Peyer's patch (tissue), 4 donors: ENCODE results near the gene GTPBP1. TPM values are rescaled to one million over a fixed set of nuclear protein-coding genes. Genes with fewer than 3 reads are reported as not detected.

Experiments used
- DNase-seq, 3 donors: peaks; one replicate each; pipeline ENCODE4 v3.0.0-alpha.2; 2017 to 2019
- H3K27ac ChIP-seq, 4 donors: fragments of 200-600 bp; sonication (generic); one replicate each; pipeline ENCODE4 v1.5.1; 2016 to 2019
- H3K27me3 ChIP-seq, 2 donors: fragments of 200-600 bp; sonication (generic); one replicate each; pipeline ENCODE4 v1.5.1; 2019
- H3K36me3 ChIP-seq, 3 donors: fragments of 200-600 bp; sonication (generic); one replicate each; pipeline ENCODE4 v1.5.1; 2016 to 2019
- H3K4me1 ChIP-seq, 4 donors: fragments of 200-600 bp; sonication (generic); one replicate each; pipeline ENCODE4 v1.5.1; 2016 to 2019
- H3K4me3 ChIP-seq, 4 donors: fragments of 200-600 bp; sonication (generic); 1 replicate in 3 of 4; 2 replicates in 1 of 4; pipeline ENCODE4 v1.5.1; 2016 to 2019; ENCODE audit warnings: mild to moderate bottlenecking in 1 of 4
- H3K9me3 ChIP-seq, 4 donors: fragments of 200-600 bp; sonication (generic); one replicate each; pipeline ENCODE4 v1.5.1; 2016 to 2019; ENCODE audit warnings: mild to moderate bottlenecking in 1 of 4
- POLR2A ChIP-seq, 2 donors: fragments of 450-650 bp; IDR thresholded peaks; one replicate each; pipeline ENCODE4 v1.5.1; 2017; ENCODE audit warnings: antibody characterized with exemption in 2 of 2, mild to moderate bottlenecking in 2 of 2, moderate library complexity in 2 of 2
- total RNA-seq, 4 donors: library from RNA; depleted of rRNA; stranded (reverse); fragments of >200 nt; gene quantifications; one replicate each; pipeline ENCODE4 v1.1.0, GENCODE V29; 2016
- TF ChIP-seq, protein P1 (sequence below), 6 experiments: fragments of 450-650 bp in 4 of 6; fragments of 200-600 bp in 2 of 6; sonication (generic) in 1 of 6; IDR thresholded peaks; one replicate each; pipeline ENCODE4 v1.5.1; 2017 to 2019; ENCODE audit warnings: antibody characterized with exemption in 6 of 6, mild to moderate bottlenecking in 3 of 6, moderate library complexity in 1 of 6

GTPBP1 gene
- total RNA-seq, 4 donors from 2014 or later: 72.5 to 182 (median 131) TPM

- Histone ChIP-seq H3K27me3 (no peaks in the 10 kb centered on the region), H3K4me3 (no peak overlapping the region), H3K9me3 (no peaks in the 10 kb centered on the region), H3K4me1 (peaks cover 2 to 35% (median 24%) of the 10 kb centered on the region in 4 donors), H3K36me3 (peaks cover 0 to 72% (median 2%) of the 10 kb centered on the region in 3 donors), H3K27ac (peak overlapping the region; percentile 50 to 100 (median 86))
- TF ChIP-seq POLR2A (IDR thresholded peaks at IDR 0.05): no peak
- TF ChIP-seq, protein P1, sequence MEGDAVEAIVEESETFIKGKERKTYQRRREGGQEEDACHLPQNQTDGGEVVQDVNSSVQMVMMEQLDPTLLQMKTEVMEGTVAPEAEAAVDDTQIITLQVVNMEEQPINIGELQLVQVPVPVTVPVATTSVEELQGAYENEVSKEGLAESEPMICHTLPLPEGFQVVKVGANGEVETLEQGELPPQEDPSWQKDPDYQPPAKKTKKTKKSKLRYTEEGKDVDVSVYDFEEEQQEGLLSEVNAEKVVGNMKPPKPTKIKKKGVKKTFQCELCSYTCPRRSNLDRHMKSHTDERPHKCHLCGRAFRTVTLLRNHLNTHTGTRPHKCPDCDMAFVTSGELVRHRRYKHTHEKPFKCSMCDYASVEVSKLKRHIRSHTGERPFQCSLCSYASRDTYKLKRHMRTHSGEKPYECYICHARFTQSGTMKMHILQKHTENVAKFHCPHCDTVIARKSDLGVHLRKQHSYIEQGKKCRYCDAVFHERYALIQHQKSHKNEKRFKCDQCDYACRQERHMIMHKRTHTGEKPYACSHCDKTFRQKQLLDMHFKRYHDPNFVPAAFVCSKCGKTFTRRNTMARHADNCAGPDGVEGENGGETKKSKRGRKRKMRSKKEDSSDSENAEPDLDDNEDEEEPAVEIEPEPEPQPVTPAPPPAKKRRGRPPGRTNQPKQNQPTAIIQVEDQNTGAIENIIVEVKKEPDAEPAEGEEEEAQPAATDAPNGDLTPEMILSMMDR (IDR thresholded peaks at IDR 0.05): no peak
- no peak for DNase-seq
These were observed 44.9 kb downstream of the GTPBP1 start for GRCh38 chr22:38750638-38751037.

GRCh38 chr22:38751066-38751421 is 45.3 kb downstream of the GTPBP1 start:
- Histone ChIP-seq H3K27me3 (no peaks in the 10 kb centered on the region), H3K36me3 (peaks cover 0 to 68% (median 2%) of the 10 kb centered on the region in 3 donors), H3K9me3 (no peaks in the 10 kb centered on the region), H3K4me3 (peak overlapping the region in 2 of 4 donors; percentile 12 to 32), H3K27ac (peak overlapping the region; percentile 50 to 100 (median 86)), H3K4me1 (peaks cover 2 to 35% (median 24%) of the 10 kb centered on the region in 4 donors)
- no peak for DNase-seq
- no peak for TF ChIP-seq POLR2A (IDR thresholded peaks at IDR 0.05)

- TF ChIP-seq POLR2A (IDR thresholded peaks at IDR 0.05): no peak
- TF ChIP-seq, protein P1 (IDR thresholded peaks at IDR 0.05): no peak
- peak overlapping the region; percentile 73 to 100 (median 98) for H3K27ac ChIP-seq
- peaks cover 0 to 62% (median 2%) of the 10 kb centered on the region in 3 donors for H3K36me3 ChIP-seq
- H3K4me1 ChIP-seq: peaks cover 2 to 40% (median 26%) of the 10 kb centered on the region in 4 donors
- H3K27me3 ChIP-seq: no peaks in the 10 kb centered on the region
- peak in 2 of 3 donors; percentile 95 for DNase-seq
- H3K9me3 ChIP-seq: no peaks in the 10 kb centered on the region
- H3K4me3 ChIP-seq: peak overlapping the region in 3 of 4 donors; percentile 12 to 32 (median 16)
These were observed 45.9 kb downstream of the GTPBP1 start for GRCh38 chr22:38751422-38752346.

GRCh38 chr22:38753948-38754750 is 48.4 kb downstream of the GTPBP1 start:
- H3K4me1 ChIP-seq: peaks cover 2 to 52% (median 26%) of the 10 kb centered on the region in 4 donors
- H3K4me3 ChIP-seq: peak overlapping the region; percentile 80 to 97 (median 92)
- peaks cover 0 to 37% (median 2%) of the 10 kb centered on the region in 3 donors for H3K36me3 ChIP-seq
- TF ChIP-seq POLR2A (IDR thresholded peaks at IDR 0.05): peak in 1 of 2 donors; percentile 63
- TF ChIP-seq, protein P1 (IDR thresholded peaks at IDR 0.05): peak in 1 of 6 experiments; percentile 17
- no peaks in the 10 kb centered on the region for H3K9me3 ChIP-seq
- peak; percentile 71 to 81 (median 80) for DNase-seq
- no peaks in the 10 kb centered on the region for H3K27me3 ChIP-seq
- H3K27ac ChIP-seq: peak overlapping the region; percentile 94 to 100 (median 98)

DNA sequence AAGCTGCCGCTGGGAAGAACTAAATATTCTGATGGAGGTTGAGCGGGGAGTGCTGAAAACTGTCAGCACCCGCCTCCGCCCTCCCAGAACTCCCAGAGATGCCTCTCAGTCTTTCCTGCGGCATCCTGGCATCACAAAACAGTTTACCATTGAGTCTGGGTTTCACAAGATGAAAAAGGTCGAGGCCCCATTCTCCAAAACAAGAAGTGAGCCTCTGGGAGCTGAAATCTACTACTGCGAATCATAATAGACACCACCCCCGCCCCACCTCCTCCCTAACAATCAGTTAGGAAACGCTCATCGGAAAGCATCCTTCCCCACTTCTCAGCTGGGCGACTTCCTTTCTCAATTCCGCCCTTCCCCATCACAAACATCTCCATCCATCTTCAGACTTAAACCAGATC is 49.0 kb downstream of the GTPBP1 start:
- Histone ChIP-seq H3K27ac (peak overlapping the region; percentile 94 to 100 (median 98)), H3K9me3 (no peaks in the 10 kb centered on the region), H3K27me3 (no peaks in the 10 kb centered on the region), H3K36me3 (peaks cover 0 to 31% (median 2%) of the 10 kb centered on the region in 3 donors), H3K4me1 (peaks cover 2 to 52% (median 26%) of the 10 kb centered on the region in 4 donors), H3K4me3 (peak overlapping the region; percentile 80 to 97 (median 92))
- TF ChIP-seq, protein P1 (IDR thresholded peaks at IDR 0.05): no peak
- TF ChIP-seq POLR2A (IDR thresholded peaks at IDR 0.05): peak in 1 of 2 donors; percentile 12
- DNase-seq: peak in 2 of 3 donors; percentile 79 to 81
